WTC11 (cell line): ENCODE data around the gene TLX2.

ENCODE experiments used
- CREB1 ChIP-seq: sonication (generic); formaldehyde crosslinking; IDR thresholded peaks from 2 replicates; pipeline ENCODE4 v1.8.0; 2023; ENCODE audit warnings: mild to moderate bottlenecking, missing genetic modification reagents
- CTCF ChIP-seq: fragments of 200-600 bp; IDR thresholded peaks from 2 replicates; pipeline ENCODE4 v1.8.0; 2022; ENCODE audit warnings: antibody characterized with exemption
- GABPB1 ChIP-seq: sonication (generic); formaldehyde crosslinking; IDR thresholded peaks from 2 replicates; pipeline ENCODE4 v1.8.1; 2023; ENCODE audit warnings: mild to moderate bottlenecking, missing genetic modification reagents
- NFYB ChIP-seq: sonication (generic); formaldehyde crosslinking; conservative IDR thresholded peaks from 2 replicates; pipeline ENCODE4 v1.8.0; 2022; ENCODE audit warnings: low read depth, missing genetic modification reagents
- PRDM15 ChIP-seq: sonication (generic); formaldehyde crosslinking; IDR thresholded peaks from 2 replicates; pipeline ENCODE4 v1.8.0; 2022; ENCODE audit warnings: missing genetic modification reagents
- SP1 ChIP-seq: sonication (generic); formaldehyde crosslinking; conservative IDR thresholded peaks from 2 replicates; pipeline ENCODE4 v1.8.1; 2022; ENCODE audit warnings: missing genetic modification reagents
- TCF7 ChIP-seq: sonication (generic); formaldehyde crosslinking; IDR thresholded peaks from 2 replicates; pipeline ENCODE4 v1.8.0; 2022; ENCODE audit warnings: mild to moderate bottlenecking, low read depth, missing genetic modification reagents, moderate library complexity
- ZNF263 ChIP-seq: sonication (generic); formaldehyde crosslinking; IDR thresholded peaks from 2 replicates; pipeline ENCODE4 v1.8.1; 2022; ENCODE audit warnings: low read depth, mild to moderate bottlenecking, moderate library complexity, missing genetic modification reagents
- TF ChIP-seq, protein P1 (sequence below): sonication (generic); formaldehyde crosslinking; IDR thresholded peaks from 2 replicates; pipeline ENCODE4 v1.8.1; 2022; ENCODE audit warnings: mild to moderate bottlenecking, moderate library complexity, missing genetic modification reagents
- TF ChIP-seq, protein P2 (sequence below): sonication (generic); formaldehyde crosslinking; IDR thresholded peaks from 2 replicates; pipeline ENCODE4 v1.8.0; 2022; ENCODE audit warnings: mild to moderate bottlenecking, missing genetic modification reagents
- TF ChIP-seq, protein P3 (sequence below): sonication (generic); formaldehyde crosslinking; IDR thresholded peaks from 2 replicates; pipeline ENCODE4 v1.8.1; 2023; ENCODE audit warnings: mild to moderate bottlenecking, moderate library complexity, missing genetic modification reagents

GRCh38 chr2:74472945-74473258 is 41.3 kb upstream of the TLX2 start:
- TF ChIP-seq, protein P1, sequence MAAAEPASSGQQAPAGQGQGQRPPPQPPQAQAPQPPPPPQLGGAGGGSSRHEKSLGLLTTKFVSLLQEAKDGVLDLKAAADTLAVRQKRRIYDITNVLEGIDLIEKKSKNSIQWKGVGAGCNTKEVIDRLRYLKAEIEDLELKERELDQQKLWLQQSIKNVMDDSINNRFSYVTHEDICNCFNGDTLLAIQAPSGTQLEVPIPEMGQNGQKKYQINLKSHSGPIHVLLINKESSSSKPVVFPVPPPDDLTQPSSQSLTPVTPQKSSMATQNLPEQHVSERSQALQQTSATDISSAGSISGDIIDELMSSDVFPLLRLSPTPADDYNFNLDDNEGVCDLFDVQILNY (CRISPR knock-in tag): no peak
- TF ChIP-seq, protein P2, sequence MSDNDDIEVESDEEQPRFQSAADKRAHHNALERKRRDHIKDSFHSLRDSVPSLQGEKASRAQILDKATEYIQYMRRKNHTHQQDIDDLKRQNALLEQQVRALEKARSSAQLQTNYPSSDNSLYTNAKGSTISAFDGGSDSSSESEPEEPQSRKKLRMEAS (CRISPR knock-in tag): no peak
- TF ChIP-seq CTCF (no peak), CREB1 (no peak), NFYB (CRISPR knock-in tag) (no peak), SP1 (CRISPR knock-in tag) (no peak), ZNF263 (CRISPR knock-in tag) (no peak), PRDM15 (no peak), GABPB1 (CRISPR knock-in tag) (no peak), TCF7 (no peak)
- TF ChIP-seq, protein P3, sequence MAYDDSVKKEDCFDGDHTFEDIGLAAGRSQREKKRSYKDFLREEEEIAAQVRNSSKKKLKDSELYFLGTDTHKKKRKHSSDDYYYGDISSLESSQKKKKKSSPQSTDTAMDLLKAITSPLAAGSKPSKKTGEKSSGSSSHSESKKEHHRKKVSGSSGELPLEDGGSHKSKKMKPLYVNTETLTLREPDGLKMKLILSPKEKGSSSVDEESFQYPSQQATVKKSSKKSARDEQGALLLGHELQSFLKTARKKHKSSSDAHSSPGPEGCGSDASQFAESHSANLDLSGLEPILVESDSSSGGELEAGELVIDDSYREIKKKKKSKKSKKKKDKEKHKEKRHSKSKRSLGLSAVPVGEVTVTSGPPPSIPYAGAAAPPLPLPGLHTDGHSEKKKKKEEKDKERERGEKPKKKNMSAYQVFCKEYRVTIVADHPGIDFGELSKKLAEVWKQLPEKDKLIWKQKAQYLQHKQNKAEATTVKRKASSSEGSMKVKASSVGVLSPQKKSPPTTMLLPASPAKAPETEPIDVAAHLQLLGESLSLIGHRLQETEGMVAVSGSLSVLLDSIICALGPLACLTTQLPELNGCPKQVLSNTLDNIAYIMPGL: no peak
